ENCODE measurements around the gene HAPLN1.

HAPLN1 gene

GRCh38 chr5:83715236-83716065 is 5.2 kb downstream of the HAPLN1 start:
- no peak for FAIRE-seq

- FAIRE-seq = no peak
These were observed 5.8 kb downstream of the HAPLN1 start for GRCh38 chr5:83714810-83715209.

- peak; percentile 39 for FAIRE-seq
These were observed 8.6 kb downstream of the HAPLN1 start for GRCh38 chr5:83711982-83712601.

GRCh38 chr5:83709973-83710372 is 10.7 kb downstream of the HAPLN1 start:
- no peak for FAIRE-seq

GRCh38 chr5:83708170-83708569 is 12.5 kb downstream of the HAPLN1 start:
- no peak for FAIRE-seq

DNA sequence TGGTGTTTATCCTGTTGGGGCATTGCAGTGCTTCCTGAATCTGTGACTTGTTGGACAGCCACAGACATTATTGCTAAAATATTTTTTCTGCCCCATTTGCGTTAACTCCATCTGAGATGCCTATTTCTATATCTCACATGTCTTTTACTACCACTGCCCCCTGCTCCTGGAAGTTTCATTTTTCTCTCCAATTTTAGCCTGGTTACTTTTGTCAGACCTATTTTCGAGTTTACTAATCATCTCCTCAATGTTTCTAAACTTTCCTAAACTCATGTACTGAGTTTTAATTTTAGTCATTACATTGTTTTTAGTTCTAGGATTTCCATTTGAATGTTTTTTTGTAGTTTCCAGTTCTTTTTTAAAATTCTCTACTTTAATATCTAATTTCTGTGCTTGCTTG is 17.6 kb downstream of the HAPLN1 start:
- FAIRE-seq = no peak

DNA sequence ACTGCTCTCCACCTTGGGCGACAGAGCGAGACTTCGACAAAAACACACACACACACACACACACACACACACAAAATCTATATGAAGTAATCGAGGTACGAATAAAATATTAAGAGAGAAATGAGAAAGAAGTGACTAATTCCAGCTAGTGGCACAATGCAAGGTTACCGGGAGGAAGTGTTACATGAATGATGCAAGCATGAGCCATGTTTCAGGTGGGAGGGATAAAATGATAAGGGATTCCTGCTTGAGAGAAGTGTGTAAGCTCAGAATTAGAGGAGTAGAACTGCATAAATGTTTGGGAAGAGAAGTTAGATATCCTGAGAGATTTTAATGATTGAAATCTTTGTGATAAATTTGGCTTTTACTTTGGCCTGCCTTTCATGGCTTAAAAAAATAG is 18.8 kb downstream of the HAPLN1 start:
- FAIRE-seq = no peak

DNA sequence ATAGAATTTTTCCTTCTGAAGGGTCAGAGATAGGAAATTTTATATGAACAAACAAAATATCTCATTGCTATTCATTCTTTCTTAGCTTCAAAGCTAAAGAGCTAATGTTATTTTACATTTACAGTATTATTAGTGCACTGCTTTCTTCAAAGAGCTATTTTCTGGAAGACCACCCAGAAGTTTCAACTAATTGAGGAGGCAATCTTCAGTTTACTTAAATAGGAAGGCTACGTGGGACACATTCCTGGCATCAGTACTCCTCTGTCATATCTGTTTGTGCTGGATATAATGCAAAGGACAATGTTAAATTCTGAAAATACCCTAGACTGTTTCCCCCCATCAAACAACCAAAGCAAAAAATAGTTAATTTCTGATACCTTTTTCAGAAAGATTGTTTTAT is 30.8 kb downstream of the HAPLN1 start:
- no peak for FAIRE-seq

- FAIRE-seq = no peak
These were observed 32.4 kb downstream of the HAPLN1 start for GRCh38 chr5:83688281-83688680.

GRCh38 chr5:83687124-83687619 is 33.5 kb downstream of the HAPLN1 start:
- no peak for FAIRE-seq

DNA sequence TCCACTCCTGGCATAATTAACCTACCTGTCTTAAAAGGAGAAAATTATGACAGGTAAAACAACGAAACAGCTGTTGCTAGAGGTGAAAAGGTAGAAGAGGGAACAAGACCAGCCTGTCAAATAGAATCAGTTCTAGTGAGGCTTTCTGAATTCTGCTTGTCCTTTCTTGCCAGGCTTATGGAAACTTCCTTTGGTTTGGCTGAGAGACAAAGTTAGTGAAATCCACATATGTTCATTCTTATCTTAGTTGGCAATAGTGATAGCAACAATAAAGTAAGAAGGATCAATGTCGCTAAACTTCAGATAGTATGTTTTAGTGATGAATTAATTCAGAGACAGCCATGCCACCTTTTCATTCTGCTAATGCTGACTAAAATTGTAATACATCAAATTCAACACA is 34.4 kb downstream of the HAPLN1 start:
- no peak for FAIRE-seq

GRCh38 chr5:83683836-83684235 is 36.8 kb downstream of the HAPLN1 start:
- no peak for FAIRE-seq

DNA sequence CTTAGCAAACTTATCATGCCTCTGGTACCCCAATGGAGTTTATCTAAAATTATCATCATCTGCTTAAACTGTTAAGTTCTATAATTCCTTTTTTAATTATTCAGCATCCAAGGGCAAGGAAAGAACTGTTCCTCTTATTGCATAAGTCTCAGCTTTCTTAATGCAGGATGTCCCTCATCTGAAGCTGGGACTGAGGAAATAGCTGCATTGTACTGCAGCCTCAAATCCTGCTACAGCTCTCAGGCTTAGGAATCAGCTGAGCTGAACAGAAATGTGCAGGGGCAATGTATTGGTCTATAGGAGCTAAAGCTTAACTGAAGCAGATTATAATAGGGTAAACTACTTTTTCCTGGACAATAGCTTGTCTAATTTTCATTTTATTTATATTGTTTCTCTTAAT is 48.0 kb downstream of the HAPLN1 start:
- FAIRE-seq = no peak

DNA sequence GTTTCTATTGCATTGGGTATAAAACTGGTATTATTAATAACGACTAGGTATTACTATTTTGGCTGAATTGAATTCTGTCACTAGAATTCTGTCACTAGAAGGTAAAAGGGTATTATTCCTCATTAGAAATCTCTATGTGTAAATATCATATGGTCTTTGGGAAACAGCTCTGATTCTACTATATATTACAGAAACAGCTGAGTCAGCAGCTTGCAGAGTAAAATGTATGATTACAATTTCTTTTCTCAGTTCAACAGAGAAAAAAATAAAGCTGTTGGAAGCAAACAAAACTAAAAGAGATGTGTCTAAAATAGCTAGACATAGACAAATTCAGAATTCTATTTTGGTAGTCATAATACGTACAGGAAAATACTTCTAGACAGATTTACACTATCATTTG is 48.5 kb downstream of the HAPLN1 start:
- FAIRE-seq = no peak

GRCh38 chr5:83665631-83666030 is 55.0 kb downstream of the HAPLN1 start:
- FAIRE-seq = no peak

GRCh38 chr5:83662558-83662957 is 58.1 kb downstream of the HAPLN1 start:
- no peak for FAIRE-seq

GRCh38 chr5:83657807-83658525 is 62.7 kb downstream of the HAPLN1 start:
- no peak for FAIRE-seq

- FAIRE-seq = no peak
These were observed 66.1 kb downstream of the HAPLN1 start for GRCh38 chr5:83654427-83654994.

GRCh38 chr5:83653669-83654068 is 67.0 kb downstream of the HAPLN1 start:
- FAIRE-seq = no peak

DNA sequence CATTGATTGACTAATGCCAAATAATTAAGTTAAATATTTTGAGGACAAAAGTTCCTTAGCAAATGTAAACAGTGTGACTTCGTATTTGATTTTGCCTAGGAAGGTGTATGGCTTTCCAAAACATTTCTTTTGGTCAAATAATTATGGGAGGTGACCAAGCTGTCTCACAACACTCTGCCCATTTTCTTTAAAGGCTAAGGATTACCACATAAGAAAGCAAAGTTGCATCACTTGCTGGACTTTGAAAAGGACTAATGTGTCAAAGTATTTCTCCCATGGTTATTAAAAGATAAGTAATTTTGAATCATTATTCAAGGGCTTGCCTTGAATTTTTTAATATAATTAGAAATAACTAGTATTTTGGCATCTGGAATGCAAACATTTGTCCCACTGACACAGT is 74.7 kb downstream of the HAPLN1 start:
- FAIRE-seq = no peak

- FAIRE-seq = no peak
These were observed 76.4 kb downstream of the HAPLN1 start for GRCh38 chr5:83644301-83644700.

DNA sequence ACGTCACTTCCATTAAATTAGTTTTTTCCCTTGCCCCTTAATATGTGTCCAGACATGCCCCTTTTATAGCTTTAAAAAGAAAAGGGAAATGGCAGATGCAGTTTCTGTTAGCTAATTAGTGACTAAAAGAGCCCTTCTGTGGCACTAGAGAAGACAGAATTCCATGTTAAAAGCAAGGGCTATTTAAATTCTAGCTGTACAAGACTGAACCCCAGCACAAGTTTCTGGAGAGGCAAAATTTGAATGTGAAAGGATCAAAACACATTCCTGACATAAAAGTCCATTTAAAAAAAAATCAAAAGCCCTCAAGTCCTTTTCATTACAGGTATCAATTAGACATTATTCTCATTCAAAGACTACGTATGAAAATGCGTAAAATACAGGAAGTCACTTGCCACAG is 78.7 kb downstream of the HAPLN1 start:
- no peak for FAIRE-seq

GRCh38 chr5:83639911-83640310 is 80.7 kb downstream of the HAPLN1 start:
- FAIRE-seq = no peak

All from TTC549 (cell line).